Left colon (tissue), 2 donors: ENCODE data around the gene TFCP2L1. TPM values are rescaled to one million over a fixed set of nuclear protein-coding genes. Genes with fewer than 3 reads are reported as not detected.
"Not testable (repeated sequence)": the region's sequence is repeated elsewhere in the genome, so short reads cannot be mapped to it uniquely, and the experiment has no call there.

Experiments
- ATAC-seq: fragments of 200-7000 bp; cut with Tn5 transposase; one replicate; pipeline ENCODE4 v1.9.1; 2020; ENCODE audit warnings: mild to moderate bottlenecking, moderate library complexity
- DNase-seq, 2 donors: peaks; one replicate each; pipeline ENCODE4 v3.0.0-alpha.2; 2020
- intact Hi-C, 2 donors: fragments of 100-400 bp; cut with DNase I in 1 of 2; cut with micrococcal nuclease in 1 of 2; formaldehyde crosslinking; loops; one replicate each; pipeline versions ENCODE4 v1.11.2 to v1.14.0; 2022; cut with DNase I, micrococcal nuclease
- total RNA-seq, 2 donors: library from RNA; stranded (reverse); fragmentation: NEBNext Ultra II Directional; extraction: Animal tissue kit (Norgen Biotek cat#: 25700); gene quantifications; one replicate each; pipeline ENCODE4 v1.2.1, GENCODE V29; 2021
- donor health status: DM: no; HTN: no; CAD: no.
- donor health status: DM: yes; HTN: yes; CAD: no.

The TFCP2L1 gene
- total RNA-seq, 2 donors from 2014 or later = 106 to 149 TPM

DNA sequence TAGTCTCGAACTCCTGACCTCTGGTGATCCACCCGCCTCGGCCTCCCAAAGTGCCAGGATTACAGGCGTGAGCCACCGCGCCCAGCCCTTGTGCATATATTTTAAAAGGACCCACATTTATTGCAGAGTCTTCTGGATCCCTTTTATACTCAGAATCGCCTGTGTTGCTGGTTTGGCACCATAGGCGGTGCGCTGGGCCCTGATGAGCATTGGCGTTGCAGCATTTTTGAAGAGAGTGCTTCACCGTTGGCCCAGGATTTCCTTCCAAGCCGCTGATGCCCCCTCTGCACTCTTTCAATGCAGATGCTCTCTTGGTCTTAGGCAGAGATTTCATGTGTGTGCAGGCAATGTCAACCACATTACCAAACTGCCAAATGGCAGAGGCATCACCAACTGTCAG lies 13.5 kb upstream of the TFCP2L1 start:
- ATAC-seq = no peak
- intact Hi-C loops = no loop called here
- DNase-seq = no peak

- DNase-seq, ATAC-seq, intact Hi-C loops: not testable (repeated sequence)
Observed at GRCh38 chr2:121297866-121298265, 12.9 kb upstream of the TFCP2L1 start.

GRCh38 chr2:121297217-121297830 lies 12.3 kb upstream of the TFCP2L1 start:
- ATAC-seq (peak; percentile 55), DNase-seq (peak in 1 of 2 donors; percentile 46)
- intact Hi-C loops = no loop called here

GRCh38 chr2:121295911-121296650 lies 11.1 kb upstream of the TFCP2L1 start:
- DNase-seq (no peak), ATAC-seq (no peak)
- intact Hi-C loops = no loop called here

DNA sequence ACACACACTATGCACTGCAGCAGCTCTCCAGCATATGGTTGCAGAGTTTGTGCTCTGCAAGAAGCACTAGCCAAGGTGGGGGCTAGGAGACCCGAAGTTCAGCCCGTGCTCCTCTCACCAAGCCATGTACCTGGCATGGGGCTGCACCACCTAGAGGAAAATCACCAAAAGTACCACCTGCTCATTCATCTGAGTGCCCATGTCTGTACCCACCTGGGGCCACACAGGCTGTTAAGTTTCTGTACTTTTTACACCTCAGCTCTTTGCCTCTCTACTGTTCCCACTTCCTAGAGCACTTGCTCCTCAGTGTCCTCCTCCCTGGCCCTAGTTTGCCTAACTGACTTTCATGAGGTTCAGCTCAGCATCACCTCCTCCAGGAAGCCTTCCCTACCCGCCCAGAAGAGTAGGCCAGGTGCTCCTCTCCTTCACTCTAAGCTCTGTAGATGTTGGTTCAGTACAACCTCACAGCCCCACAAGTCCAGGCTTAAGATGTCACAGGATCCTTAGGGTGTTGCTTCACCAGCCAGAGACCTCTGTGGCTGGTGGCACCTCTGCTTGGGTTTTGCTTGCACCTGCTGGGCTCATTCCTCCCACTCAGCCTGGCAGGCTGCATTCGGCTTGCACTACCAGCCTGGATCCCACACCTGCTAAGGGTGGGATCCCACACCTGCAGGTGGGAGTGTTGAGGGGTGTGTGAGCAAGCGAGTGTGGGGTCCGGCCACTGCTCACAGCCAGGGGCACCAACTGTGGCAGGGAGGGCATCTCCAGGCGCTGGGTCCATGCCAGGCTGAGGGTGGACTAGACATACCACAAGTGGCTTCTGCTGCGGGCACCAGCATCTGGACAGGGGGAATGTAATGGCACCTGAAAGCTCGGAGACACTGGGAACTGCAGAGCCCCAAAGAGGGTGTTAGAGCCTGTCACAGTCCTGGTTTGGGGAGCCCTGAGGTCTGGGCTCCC lies 10.2 kb upstream of the TFCP2L1 start:
- no peak for ATAC-seq
- intact Hi-C loops = no loop called here
- no peak for DNase-seq

DNA sequence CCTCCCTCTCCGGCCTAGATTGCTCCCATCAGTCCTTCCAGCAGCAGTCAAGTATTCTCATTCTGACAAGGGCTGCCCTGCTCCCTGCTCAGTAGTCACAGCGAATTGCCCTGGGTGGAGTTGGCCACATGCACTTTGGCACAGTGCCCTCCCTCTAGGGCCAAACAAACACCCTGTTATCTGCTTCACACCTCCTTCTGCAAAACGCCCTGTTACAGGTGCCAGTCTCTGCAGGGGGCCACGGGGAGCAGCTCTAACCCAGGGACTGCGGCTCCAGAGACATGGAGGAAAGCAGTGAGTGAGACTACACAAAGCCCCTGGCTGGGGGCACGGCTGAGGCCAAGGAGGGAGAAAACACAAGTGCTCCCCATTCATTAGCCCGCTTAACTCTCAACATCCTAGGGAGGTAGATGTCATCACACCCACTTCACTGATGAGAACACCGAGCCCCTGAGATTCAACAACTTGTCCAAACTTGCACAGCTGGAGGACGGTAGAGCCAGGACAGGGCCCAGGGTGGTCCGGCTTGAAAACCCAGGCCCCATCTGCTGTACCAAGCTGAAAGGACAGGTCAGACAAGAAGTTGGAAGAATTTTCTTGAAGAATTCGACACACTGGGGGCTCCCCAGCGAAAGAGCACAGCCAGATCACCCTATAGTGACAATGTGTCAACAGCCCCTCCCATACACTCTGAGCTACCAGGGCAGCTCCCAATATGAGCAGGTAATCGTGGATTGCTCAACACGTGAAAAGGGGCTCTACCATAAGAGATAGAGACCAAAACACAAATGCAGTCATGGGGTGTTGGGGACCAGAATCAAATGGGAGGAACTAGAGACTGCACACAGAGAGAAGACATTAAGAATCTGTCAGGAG lies 8.7 kb upstream of the TFCP2L1 start:
- ATAC-seq (peak; percentile 95), DNase-seq (peak; percentile 85 to 91)
- intact Hi-C loops = no loop called here

DNA sequence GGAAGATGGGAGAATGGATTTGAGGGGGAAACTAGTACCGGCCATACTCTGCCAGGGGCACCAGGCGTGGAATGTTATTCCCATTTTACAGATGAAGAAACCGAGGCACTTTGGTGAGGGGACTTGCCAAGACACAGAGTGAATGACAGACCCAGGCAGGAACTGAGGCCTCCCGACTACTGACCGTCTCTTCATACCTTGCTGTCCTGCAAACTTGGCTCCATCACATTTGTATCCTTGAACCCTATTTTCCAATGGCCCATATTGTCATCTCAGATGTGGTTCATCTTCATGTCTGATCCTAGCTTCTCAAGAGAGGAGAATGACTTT lies 6.2 kb upstream of the TFCP2L1 start:
- DNase-seq (no peak), ATAC-seq (no peak)
- intact Hi-C loops = no loop called here

GRCh38 chr2:121289271-121289670 lies 4.3 kb upstream of the TFCP2L1 start:
- DNase-seq (no peak), ATAC-seq (no peak)
- intact Hi-C loops = no loop called here

GRCh38 chr2:121288454-121289231 lies 3.6 kb upstream of the TFCP2L1 start:
- no peak for ATAC-seq
- intact Hi-C loops = no loop called here
- DNase-seq = no peak

DNA sequence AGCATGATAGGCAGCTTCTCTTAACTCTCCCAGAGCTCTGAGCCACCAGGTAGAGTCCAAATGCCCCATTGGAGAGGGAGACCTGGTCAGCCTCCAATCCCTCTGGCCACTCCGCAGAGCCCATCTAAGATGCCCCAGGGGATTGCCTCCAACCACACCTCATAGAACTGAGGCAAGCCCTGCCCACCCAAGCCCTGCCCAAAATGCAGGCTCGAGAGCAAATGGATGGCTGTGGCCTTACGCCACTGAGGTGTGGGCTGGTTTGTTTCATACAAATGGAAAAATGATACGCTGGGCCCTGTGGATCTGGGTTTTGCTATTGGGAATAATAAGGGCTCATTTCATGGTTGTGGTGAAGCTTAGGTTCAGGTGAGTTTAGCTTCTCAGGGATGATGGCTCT lies 3.0 kb upstream of the TFCP2L1 start:
- ATAC-seq = no peak
- intact Hi-C loops = no loop called here
- DNase-seq = no peak

GRCh38 chr2:121287146-121287798 lies 2.3 kb upstream of the TFCP2L1 start:
- no peak for ATAC-seq
- intact Hi-C loops = no loop called here

DNA sequence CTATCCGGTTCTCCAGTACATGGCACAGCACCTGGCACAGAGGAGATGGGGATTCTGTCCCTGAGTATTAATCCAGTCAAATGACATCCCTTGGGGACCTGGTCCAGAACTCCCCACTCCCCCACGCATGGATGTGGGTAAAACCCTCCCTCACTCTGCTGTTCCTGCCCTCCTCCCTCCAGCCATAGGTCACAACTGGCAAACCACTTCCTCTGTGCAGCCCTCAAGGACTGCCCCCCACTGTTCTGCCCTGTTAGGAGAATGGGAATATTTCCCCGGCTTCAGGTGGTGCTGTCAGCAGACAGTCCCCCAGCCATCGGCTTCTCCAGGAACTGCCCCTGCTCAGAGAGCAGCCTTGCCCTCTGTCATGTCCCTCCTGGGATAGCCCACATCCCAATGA lies 1.5 kb upstream of the TFCP2L1 start:
- ATAC-seq (no peak), DNase-seq (no peak)
- intact Hi-C loops = no loop called here

More at GRCh38 chr2:121287146-121287798, 2.3 kb upstream of the TFCP2L1 start:
- DNase-seq = no peak

GRCh38 chr2:121285926-121286325 lies 924 bp upstream of the TFCP2L1 start:
- ATAC-seq (no peak), DNase-seq (no peak)
- intact Hi-C loops = no loop called here

DNA sequence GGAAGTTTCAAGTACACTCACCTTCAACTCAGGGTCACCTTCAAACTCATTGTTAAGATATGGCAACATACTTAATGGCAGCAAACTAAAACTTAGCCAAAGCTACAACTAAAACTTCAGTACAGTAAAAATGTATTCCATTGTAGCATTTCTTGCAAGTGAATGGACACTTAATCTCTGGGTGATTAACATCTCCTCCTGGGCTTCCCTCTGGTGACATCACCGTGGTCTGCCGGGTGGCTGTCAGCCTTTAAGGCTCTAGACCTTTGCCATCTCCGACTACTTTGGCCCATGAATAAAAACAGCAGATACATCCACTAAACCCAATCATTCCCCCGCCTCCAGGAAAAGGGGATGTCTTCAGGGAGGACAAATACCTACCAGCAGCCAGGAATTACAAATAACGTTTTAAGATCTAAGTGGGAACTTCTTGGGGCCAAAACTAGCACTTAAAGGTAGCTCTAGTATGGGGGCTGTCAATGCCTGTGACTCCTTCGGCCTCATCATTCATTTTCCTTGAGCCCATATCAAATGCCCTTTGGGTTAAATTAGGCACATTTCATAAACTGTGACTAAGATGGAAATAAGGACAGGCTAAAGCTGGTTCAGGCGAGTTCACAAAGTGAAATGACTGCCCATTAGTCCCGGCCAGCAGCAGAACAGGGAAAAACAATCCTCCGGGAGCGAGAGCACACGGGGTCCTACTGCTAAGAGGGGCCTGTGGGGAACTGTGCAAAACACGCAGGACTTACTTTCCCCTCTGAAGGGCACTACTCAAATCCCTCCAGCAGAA lies 1.1 kb downstream of the TFCP2L1 start:
- ATAC-seq = peak; percentile 21
- DNase-seq = no peak
- intact Hi-C loops = no loop called here

DNA sequence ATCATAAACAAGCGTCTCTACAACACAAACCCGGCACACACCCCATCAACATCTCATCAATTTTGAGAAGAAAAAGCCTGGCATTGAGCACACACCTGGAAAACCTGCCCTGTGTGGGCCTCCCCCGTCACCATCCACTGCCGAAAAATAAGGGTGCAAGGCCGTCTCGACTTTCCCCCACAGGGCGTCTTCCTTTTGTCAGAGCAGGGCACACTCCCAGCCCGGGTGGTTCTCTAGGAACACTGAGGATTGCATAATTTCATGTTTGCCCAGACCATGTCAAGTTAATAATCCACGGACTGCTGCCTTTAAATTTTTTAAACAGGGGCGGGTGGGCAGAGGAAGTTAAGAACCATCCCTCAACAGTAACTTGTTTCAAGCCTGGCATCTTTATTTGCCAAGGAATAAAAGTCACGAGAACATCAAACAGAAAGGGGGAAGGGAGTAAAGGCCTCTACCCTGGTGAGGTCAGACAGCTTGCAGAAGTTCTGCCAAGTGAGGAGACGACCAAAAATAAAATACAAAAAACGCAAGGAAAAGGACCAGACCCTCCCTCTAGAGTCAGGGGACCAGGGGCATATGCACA lies 2.1 kb downstream of the TFCP2L1 start:
- intact Hi-C loops = no loop called here
- ATAC-seq (peak; percentile 59), DNase-seq (peak; percentile 70 to 78)

- DNase-seq (no peak), ATAC-seq (no peak)
- intact Hi-C loops = no loop called here
Observed at GRCh38 chr2:121281694-121282093, 3.3 kb downstream of the TFCP2L1 start.
